ENCODE data around the gene OSCP1.

OSCP1 gene

GRCh38 chr1:36406440-36406839 lies 43.8 kb downstream of the OSCP1 start:
- no peak overlapping the region for H3K4me3 ChIP-seq (ENCODE audit: low read depth, low read length)
- TF ChIP-seq CTCF (IDR thresholded peaks at IDR 0.05; ENCODE audit: low read depth, low read length, missing control alignments), result no peak
- no peak for DNase-seq (ENCODE audit: low read depth)

GRCh38 chr1:36402504-36402890 lies 47.8 kb downstream of the OSCP1 start:
- H3K4me3 ChIP-seq (ENCODE audit: low read depth, low read length), result no peak overlapping the region
- no peak for TF ChIP-seq CTCF (IDR thresholded peaks at IDR 0.05; ENCODE audit: low read depth, low read length, missing control alignments)
- no peak for DNase-seq (ENCODE audit: low read depth)

DNA sequence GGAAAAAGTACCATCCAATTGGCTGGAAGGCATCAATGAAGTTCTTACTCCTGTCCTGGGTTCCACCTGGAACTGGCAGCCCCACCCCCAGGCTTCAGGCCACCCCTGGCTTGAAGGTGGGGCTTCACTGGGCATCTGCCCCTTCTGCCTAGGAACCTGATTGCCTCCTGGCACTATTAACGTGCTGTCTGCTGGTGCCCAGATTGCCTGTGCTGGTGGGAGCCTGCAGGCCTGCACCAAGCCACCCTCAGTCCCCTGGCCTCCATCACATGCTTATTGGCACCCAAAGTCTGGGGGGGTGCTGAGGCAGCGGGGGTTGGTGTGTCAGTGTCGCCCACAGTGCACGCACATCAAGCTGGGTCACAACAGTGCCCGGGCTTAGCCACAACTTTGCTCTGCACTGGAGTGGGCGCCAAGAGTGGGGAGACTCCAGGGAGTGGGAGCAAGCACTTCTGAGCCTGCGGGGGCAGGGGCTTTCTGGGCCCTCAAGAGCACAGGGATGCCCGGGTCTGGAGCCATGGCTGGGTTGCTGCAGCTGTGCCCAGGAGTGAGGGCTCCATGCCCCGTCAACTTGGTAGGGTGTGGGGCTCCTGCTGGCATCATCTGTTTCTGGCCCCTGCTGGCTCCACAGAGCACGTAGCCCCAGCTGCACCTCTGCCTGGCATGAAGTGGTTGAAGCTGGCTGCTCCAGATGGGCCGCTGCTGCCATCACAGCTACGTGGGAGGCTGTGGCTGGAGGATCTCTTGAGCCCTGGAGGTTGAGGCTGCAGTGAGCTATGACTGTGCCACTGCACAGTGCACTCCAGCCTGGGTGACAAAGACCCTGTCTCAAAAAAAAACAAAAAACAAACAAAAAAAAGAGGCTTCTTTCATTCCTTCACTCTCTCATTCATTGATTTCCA lies 48.4 kb downstream of the OSCP1 start:
- no peak for DNase-seq (ENCODE audit: low read depth)
- TF ChIP-seq CTCF (IDR thresholded peaks at IDR 0.05; ENCODE audit: low read depth, low read length, missing control alignments), result no peak

DNA sequence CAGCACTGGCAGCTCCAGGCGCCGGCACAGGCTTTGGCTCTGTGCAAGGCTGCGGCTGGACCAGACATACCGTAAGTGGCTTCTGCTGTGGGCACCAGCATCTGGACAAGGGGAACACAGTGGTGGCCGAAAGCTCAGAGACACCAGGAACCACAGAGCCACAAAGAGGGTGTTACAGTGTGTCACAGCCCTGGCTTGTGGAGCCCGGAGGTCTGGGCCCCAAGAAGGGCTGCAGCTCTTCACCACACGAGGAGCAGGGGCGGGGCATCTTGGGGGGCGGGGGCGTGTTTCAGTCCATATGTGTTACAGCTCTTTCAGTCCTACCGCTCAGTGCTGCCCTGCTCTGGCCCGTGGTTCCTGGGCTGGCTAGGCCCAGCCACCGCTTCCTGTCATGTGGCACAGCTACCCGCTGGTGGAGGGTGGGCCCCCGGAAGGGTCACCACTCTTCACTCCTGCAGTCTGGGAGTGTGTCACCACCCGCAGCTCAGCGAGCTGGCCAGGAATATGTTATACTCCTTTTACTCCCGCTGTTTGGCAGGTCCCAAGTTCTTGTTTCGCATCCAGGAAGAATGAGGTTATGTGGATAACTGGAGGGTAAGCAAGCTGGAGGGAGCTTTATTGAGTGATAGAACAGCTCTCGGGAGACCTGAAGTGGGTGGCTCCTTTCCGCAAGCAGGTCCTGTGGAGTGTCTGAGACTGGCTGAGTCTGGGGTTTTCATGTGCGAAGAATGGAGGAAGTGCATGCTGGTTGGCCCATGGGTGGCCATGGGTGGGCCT lies 49.2 kb downstream of the OSCP1 start:
- TF ChIP-seq CTCF (IDR thresholded peaks at IDR 0.05; ENCODE audit: low read depth, low read length, missing control alignments), result no peak
- peak overlapping the region; percentile 43 for H3K4me3 ChIP-seq (ENCODE audit: low read depth, low read length)
- peak; percentile 56 for DNase-seq (ENCODE audit: low read depth)

More for the DNA sequence above, 48.4 kb downstream of the OSCP1 start:
- H3K4me3 ChIP-seq (ENCODE audit: low read depth, low read length), result peak overlapping the region; percentile 43

- no peak overlapping the region for H3K4me3 ChIP-seq (ENCODE audit: low read depth, low read length)
- no peak for DNase-seq (ENCODE audit: low read depth)
- no peak for TF ChIP-seq CTCF (IDR thresholded peaks at IDR 0.05; ENCODE audit: low read depth, low read length, missing control alignments)
Observed at GRCh38 chr1:36400514-36400824, 49.8 kb downstream of the OSCP1 start.

GRCh38 chr1:36398370-36398977 lies 51.8 kb downstream of the OSCP1 start:
- H3K4me3 ChIP-seq (ENCODE audit: low read depth, low read length), result peak overlapping the region; percentile 81; the same call in 1 of the 2 replicates
- no peak for DNase-seq (ENCODE audit: low read depth)
- TF ChIP-seq CTCF (IDR thresholded peaks at IDR 0.05; ENCODE audit: low read depth, low read length, missing control alignments), result no peak
